Endodermal cell (in vitro differentiated cells): Measurements from ENCODE around the gene PDIA4. TPM values are rescaled to one million over a fixed set of nuclear protein-coding genes. Genes with fewer than 3 reads are reported as not detected.

Experiments used
- DNase-seq: peaks from one replicate; pipeline ENCODE4 v3.0.0-alpha.2; 2017
- H3K27ac ChIP-seq: 2 replicates; pipeline ENCODE4 v1.5.1; 2013; ENCODE audit warnings: mild to moderate bottlenecking, low read depth, low read length, moderate library complexity
- H3K27me3 ChIP-seq: 2 replicates; pipeline ENCODE4 v1.6.1; 2013; ENCODE audit warnings: mild to moderate bottlenecking, low read length, moderate library complexity; ENCODE audit not compliant: insufficient read depth, control insufficient read depth, poor library complexity, severe bottlenecking
- H3K36me3 ChIP-seq: 2 replicates; pipeline ENCODE4 v1.7.0; 2013; ENCODE audit warnings: mild to moderate bottlenecking, low read length, moderate library complexity; ENCODE audit not compliant: control insufficient read depth, insufficient read depth
- H3K4me1 ChIP-seq: one replicate; pipeline ENCODE4 v1.7.0; 2013; ENCODE audit warnings: low read length; ENCODE audit not compliant: control insufficient read depth, insufficient read depth
- H3K4me3 ChIP-seq: 2 replicates; pipeline ENCODE4 v1.5.1; 2013; ENCODE audit warnings: mild to moderate bottlenecking, low read length, moderate library complexity
- H3K9ac ChIP-seq: 2 replicates; pipeline ENCODE4 v1.6.1; 2013; ENCODE audit warnings: mild to moderate bottlenecking, low read length, moderate library complexity; ENCODE audit not compliant: poor library complexity, severe bottlenecking; ENCODE audit errors: extremely low read depth
- H3K9me3 ChIP-seq: 2 replicates; pipeline ENCODE4 v1.6.1; 2013; ENCODE audit warnings: mild to moderate bottlenecking, low read length, moderate library complexity; ENCODE audit not compliant: control insufficient read depth
- H3K27ac Mint-ChIP-seq: 2 replicates; pipeline ENCODE4 v1.8.0; 2020; ENCODE audit warnings: mixed read lengths
- H3K27me3 Mint-ChIP-seq: 2 replicates; pipeline ENCODE4 v1.8.0; 2021; ENCODE audit warnings: mild to moderate bottlenecking, mixed read lengths; ENCODE audit not compliant: insufficient read depth
- H3K36me3 Mint-ChIP-seq: 2 replicates; pipeline ENCODE4 v1.8.0; 2020; ENCODE audit warnings: low read depth, mixed read lengths
- H3K4me1 Mint-ChIP-seq: 2 replicates; pipeline ENCODE4 v1.8.0; 2020; ENCODE audit warnings: mixed read lengths
- H3K4me3 Mint-ChIP-seq: 2 replicates; pipeline ENCODE4 v1.8.0; 2020; ENCODE audit warnings: mild to moderate bottlenecking, moderate library complexity, mixed read lengths
- H3K9me3 Mint-ChIP-seq: 2 replicates; pipeline ENCODE4 v1.8.0; 2020; ENCODE audit warnings: mild to moderate bottlenecking, mixed read lengths
- CTCF ChIP-seq: fragments of 200-600 bp; sonication (generic); conservative IDR thresholded peaks from 2 replicates; pipeline ENCODE4 v1.5.0; 2021; ENCODE audit warnings: antibody characterized with exemption, mild to moderate bottlenecking
- WGBS, 2 experiments: methylation state at CpG; one replicate each; pipeline versions ENCODE4 v1.1.5 to v1.1.7; 2013; ENCODE audit warnings: missing lambda C conversion rate in 2 of 2, mixed read lengths in 1 of 2; ENCODE audit not compliant: insufficient coverage in 1 of 2, insufficient read length in 1 of 2; 5-methylcytosine and 5-hydroxymethylcytosine counted together
- total RNA-seq, 2 donors: library from RNA; stranded (reverse); fragmentation: NEBNext Ultra II Directional in 1 of 2; extraction: Animal tissue kit (Norgen Biotek cat#: 25700) in 1 of 2; gene quantifications; 2 replicates in 1 of 2; 3 replicates in 1 of 2; pipeline ENCODE4 v1.2.1, GENCODE V29; 2021

PDIA4 gene
- total RNA-seq, 2 donors from 2014 or later, result 369 to 402 TPM

- no peaks in the 10 kb centered on the region for H3K9me3 ChIP-seq
- H3K9ac ChIP-seq, result no peak overlapping the region
- Mint-ChIP-seq H3K27me3 (peaks cover 6% of the 10 kb centered on the region), H3K36me3 (no peaks in the 10 kb centered on the region), H3K9me3 (peaks cover 5% of the 10 kb centered on the region), H3K4me1 (peaks cover 22% of the 10 kb centered on the region), H3K27ac (peak overlapping the region; percentile 96), H3K4me3 (peak overlapping the region; percentile 75)
- no peak overlapping the region for H3K27ac ChIP-seq
- no peaks in the 10 kb centered on the region for H3K36me3 ChIP-seq
- WGBS, 2 experiments, result no CpG with 5 or more reads among the region's 1 CpG
- no peak for DNase-seq
- H3K27me3 ChIP-seq, result no peaks in the 10 kb centered on the region
- no peak for TF ChIP-seq CTCF
- H3K4me1 ChIP-seq, result no peaks in the 10 kb centered on the region
- peak overlapping the region; percentile 89 for H3K4me3 ChIP-seq
These were observed 41.6 kb downstream of the PDIA4 start for GRCh38 chr7:148986742-148987009.

GRCh38 chr7:148983200-148984146 is 44.8 kb downstream of the PDIA4 start:
- peaks cover 13% of the 10 kb centered on the region for H3K27me3 Mint-ChIP-seq

GRCh38 chr7:148982654-148983199 is 45.6 kb downstream of the PDIA4 start:
- TF ChIP-seq CTCF, result no peak
- Mint-ChIP-seq H3K27me3 (peaks cover 13% of the 10 kb centered on the region), H3K27ac (peak overlapping the region; percentile 88), H3K4me1 (peaks cover 22% of the 10 kb centered on the region), H3K4me3 (peak overlapping the region; percentile 86), H3K36me3 (no peaks in the 10 kb centered on the region), H3K9me3 (no peaks in the 10 kb centered on the region)
- Histone ChIP-seq H3K27ac (peak overlapping the region; percentile 98), H3K9ac (peak overlapping the region; percentile 44), H3K27me3 (no peaks in the 10 kb centered on the region), H3K36me3 (no peaks in the 10 kb centered on the region), H3K9me3 (no peaks in the 10 kb centered on the region), H3K4me1 (no peaks in the 10 kb centered on the region), H3K4me3 (peak overlapping the region; percentile 96)
- DNase-seq, result peak; percentile 65
- WGBS, 2 experiments, result 4 to 6% methylated on average over 8 to 19 of the region's 23 CpGs

More at GRCh38 chr7:148983200-148984146, 44.8 kb downstream of the PDIA4 start:
- 4 to 19% methylated on average over 7 to 38 of the region's 38 CpGs for WGBS, 2 experiments
- Histone ChIP-seq H3K27me3 (no peaks in the 10 kb centered on the region), H3K9ac (peak overlapping the region; percentile 69), H3K4me3 (peak overlapping the region; percentile 96), H3K36me3 (no peaks in the 10 kb centered on the region), H3K4me1 (no peaks in the 10 kb centered on the region), H3K9me3 (no peaks in the 10 kb centered on the region), H3K27ac (peak overlapping the region; percentile 98)
- peak overlapping the region; percentile 96 for H3K27ac Mint-ChIP-seq
- peaks cover 25% of the 10 kb centered on the region for H3K4me1 Mint-ChIP-seq
- H3K9me3 Mint-ChIP-seq, result no peaks in the 10 kb centered on the region
- H3K36me3 Mint-ChIP-seq, result no peaks in the 10 kb centered on the region
- H3K4me3 Mint-ChIP-seq, result peak overlapping the region; percentile 86
- DNase-seq, result peak; percentile 93
- no peak for TF ChIP-seq CTCF
